WTC11 (cell line): Measurements from ENCODE around the gene ZDHHC16. TPM values are rescaled to one million over a fixed set of nuclear protein-coding genes. Genes with fewer than 3 reads are reported as not detected.

Experiments used
- ATAC-seq: fragments of 200-7000 bp; cut with Tn5 transposase; 2 replicates; pipeline ENCODE4 v1.10.0; 2021; ENCODE audit warnings: mild to moderate bottlenecking, moderate library complexity
- CTCF ChIA-PET: fragments of 300-600 bp; sonication (Branson Sonifier 250); formaldehyde crosslinking; loops from one replicate; lab custom pipeline; 2021; ENCODE audit warnings: antibody characterized with exemption; lab: Charles Lee
- POLR2A ChIA-PET: fragments of 350-600 bp; sonication (Branson Sonifier 250); formaldehyde crosslinking; loops from one replicate; lab custom pipeline; 2021; ENCODE audit warnings: antibody characterized with exemption; lab: Charles Lee
- DNase-seq: peaks from one replicate; pipeline ENCODE4 v3.0.0; 2021; ENCODE audit warnings: low spot score
- H3K27ac Mint-ChIP-seq: 2 replicates; pipeline ENCODE4 v1.8.0; 2021; ENCODE audit warnings: mixed read lengths
- H3K27me3 Mint-ChIP-seq: 2 replicates; pipeline ENCODE4 v1.8.0; 2021; ENCODE audit warnings: low read depth, mild to moderate bottlenecking, moderate library complexity, mixed read lengths
- H3K36me3 Mint-ChIP-seq: 2 replicates; pipeline ENCODE4 v1.8.0; 2021; ENCODE audit warnings: mixed read lengths
- H3K4me1 Mint-ChIP-seq: 2 replicates; pipeline ENCODE4 v1.8.0; 2022; ENCODE audit warnings: mixed read lengths
- H3K4me3 Mint-ChIP-seq: 2 replicates; pipeline ENCODE4 v1.8.0; 2021; ENCODE audit warnings: mild to moderate bottlenecking, moderate library complexity, mixed read lengths
- H3K9me3 Mint-ChIP-seq: 2 replicates; pipeline ENCODE4 v1.8.0; 2021; ENCODE audit warnings: mixed read lengths
- CBFB ChIP-seq: sonication (generic); formaldehyde crosslinking; IDR thresholded peaks from 2 replicates; pipeline ENCODE4 v1.8.1; 2022; ENCODE audit warnings: mild to moderate bottlenecking, low read depth, missing genetic modification reagents
- CREB1 ChIP-seq: sonication (generic); formaldehyde crosslinking; IDR thresholded peaks from 2 replicates; pipeline ENCODE4 v1.8.0; 2023; ENCODE audit warnings: mild to moderate bottlenecking, missing genetic modification reagents
- FOXJ3 ChIP-seq: sonication (generic); formaldehyde crosslinking; IDR thresholded peaks from 2 replicates; pipeline ENCODE4 v1.9.0; 2021; ENCODE audit warnings: missing genetic modification reagents, mild to moderate bottlenecking, borderline replicate concordance
- NFYB ChIP-seq: sonication (generic); formaldehyde crosslinking; conservative IDR thresholded peaks from 2 replicates; pipeline ENCODE4 v1.8.0; 2022; ENCODE audit warnings: low read depth, missing genetic modification reagents
- NR2C2 ChIP-seq: sonication (generic); formaldehyde crosslinking; IDR thresholded peaks from 2 replicates; pipeline ENCODE4 v1.8.0; 2022; ENCODE audit warnings: mild to moderate bottlenecking, missing genetic modification reagents
- NR3C1 ChIP-seq: sonication (generic); formaldehyde crosslinking; conservative IDR thresholded peaks from 2 replicates; pipeline ENCODE4 v1.8.1; 2023; ENCODE audit warnings: low read depth, mild to moderate bottlenecking, missing genetic modification reagents
- OVOL2 ChIP-seq: fragments of 250-450 bp; sonication (Bioruptor Pico); IDR thresholded peaks from 2 replicates; pipeline ENCODE4 v1.9.0; 2021; ENCODE audit warnings: mild to moderate bottlenecking, borderline replicate concordance
- RELA ChIP-seq: sonication (generic); formaldehyde crosslinking; IDR thresholded peaks from 2 replicates; pipeline ENCODE4 v1.8.1; 2022; ENCODE audit warnings: missing genetic modification reagents, mild to moderate bottlenecking, borderline replicate concordance
- RORB ChIP-seq: fragments of 250-450 bp; sonication (Bioruptor Pico); IDR thresholded peaks from 2 replicates; pipeline ENCODE4 v1.9.0; 2021; ENCODE audit warnings: mild to moderate bottlenecking
- SMAD4 ChIP-seq: sonication (generic); formaldehyde crosslinking; IDR thresholded peaks from 2 replicates; pipeline ENCODE4 v1.8.0; 2022; ENCODE audit warnings: mild to moderate bottlenecking, missing genetic modification reagents
- SOX15 ChIP-seq: fragments of 250-450 bp; sonication (Bioruptor Pico); IDR thresholded peaks from 2 replicates; pipeline ENCODE4 v1.9.0; 2021; ENCODE audit warnings: mild to moderate bottlenecking
- ZNF138 ChIP-seq: sonication (generic); formaldehyde crosslinking; conservative IDR thresholded peaks from 2 replicates; pipeline ENCODE4 v1.8.1; 2022; ENCODE audit warnings: mild to moderate bottlenecking, moderate library complexity, missing genetic modification reagents
- ZNF219 ChIP-seq: sonication (generic); formaldehyde crosslinking; IDR thresholded peaks from 2 replicates; pipeline ENCODE4 v1.8.0; 2023; ENCODE audit warnings: missing genetic modification reagents, mild to moderate bottlenecking, borderline replicate concordance
- ZNF232 ChIP-seq: sonication (generic); formaldehyde crosslinking; IDR thresholded peaks from 2 replicates; pipeline ENCODE4 v1.8.0; 2022; ENCODE audit warnings: mild to moderate bottlenecking, missing genetic modification reagents
- ZNF263 ChIP-seq: sonication (generic); formaldehyde crosslinking; IDR thresholded peaks from 2 replicates; pipeline ENCODE4 v1.8.1; 2022; ENCODE audit warnings: low read depth, mild to moderate bottlenecking, moderate library complexity, missing genetic modification reagents
- ZNF416 ChIP-seq: fragments of 250-450 bp; sonication (Bioruptor Pico); IDR thresholded peaks from 2 replicates; pipeline ENCODE4 v1.9.0; 2021; ENCODE audit warnings: mild to moderate bottlenecking, inconsistent platforms
- total RNA-seq: library from RNA; stranded (reverse); gene quantifications from 3 replicates; pipeline ENCODE4 v1.2.3, GENCODE V29; 2021
- TF ChIP-seq, protein P1 (sequence below): fragments of 250-450 bp; sonication (Bioruptor Pico); conservative IDR thresholded peaks from 2 replicates; pipeline ENCODE4 v1.9.0; 2021; ENCODE audit warnings: mild to moderate bottlenecking
- TF ChIP-seq, protein P2 (sequence below): sonication (generic); formaldehyde crosslinking; IDR thresholded peaks from 2 replicates; pipeline ENCODE4 v1.8.0; 2022; ENCODE audit warnings: missing genetic modification reagents
- TF ChIP-seq, protein P3 (sequence below): fragments of 250-450 bp; sonication (Bioruptor Pico); IDR thresholded peaks from 2 replicates; pipeline ENCODE4 v1.8.0; 2021; ENCODE audit warnings: mild to moderate bottlenecking
- TF ChIP-seq, protein P4 (sequence below): sonication (generic); formaldehyde crosslinking; IDR thresholded peaks from 2 replicates; pipeline ENCODE4 v1.8.0; 2022; ENCODE audit warnings: mild to moderate bottlenecking, missing genetic modification reagents
- TF ChIP-seq, protein P5 (sequence below): sonication (generic); formaldehyde crosslinking; IDR thresholded peaks from 2 replicates; pipeline ENCODE4 v1.8.0; 2022; ENCODE audit warnings: mild to moderate bottlenecking, missing genetic modification reagents

Gene ZDHHC16
- total RNA-seq, 1 experiment from 2014 or later = 44.4 TPM

DNA sequence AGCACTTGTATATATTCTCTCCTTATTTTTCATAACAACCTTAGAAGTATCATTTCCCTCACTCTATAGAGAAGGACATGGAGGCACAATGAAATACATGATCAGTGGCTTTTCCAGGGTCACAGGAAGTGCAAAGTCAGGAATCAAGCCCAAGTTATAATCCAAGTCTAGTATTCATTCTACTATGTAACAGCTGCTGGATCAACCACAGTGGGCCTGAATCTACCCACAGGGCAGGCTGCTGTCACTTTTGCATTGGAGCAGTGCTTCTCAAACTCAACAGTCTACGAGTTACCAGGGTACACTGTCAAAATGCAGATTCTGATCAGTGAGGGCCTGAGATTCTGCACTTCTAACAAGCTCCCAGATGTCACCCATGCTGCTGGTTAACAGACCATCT lies 18.3 kb downstream of the ZDHHC16 start:
- no peaks in the 10 kb centered on the region for H3K4me1 Mint-ChIP-seq
- no peaks in the 10 kb centered on the region for H3K9me3 Mint-ChIP-seq
- H3K4me3 Mint-ChIP-seq = no peak overlapping the region
- H3K27ac Mint-ChIP-seq = peak overlapping the region; percentile 60
- no peaks in the 10 kb centered on the region for H3K27me3 Mint-ChIP-seq
- ATAC-seq (no peak), DNase-seq (no peak)
- peaks cover 77% of the 10 kb centered on the region for H3K36me3 Mint-ChIP-seq
- TF ChIP-seq SMAD4 (CRISPR knock-in tag) = no peak
- ChIA-PET POLR2A (no interaction called here), CTCF (interaction anchor here (0.6 to 2.6 kb wide), 35 partner anchors 10 to 245 kb away, joined by 3 to 21 read pairs (median 4); partner anchors contain the start of genes ANKRD2, HOGA1, RRP12 and UBTD1)

DNA sequence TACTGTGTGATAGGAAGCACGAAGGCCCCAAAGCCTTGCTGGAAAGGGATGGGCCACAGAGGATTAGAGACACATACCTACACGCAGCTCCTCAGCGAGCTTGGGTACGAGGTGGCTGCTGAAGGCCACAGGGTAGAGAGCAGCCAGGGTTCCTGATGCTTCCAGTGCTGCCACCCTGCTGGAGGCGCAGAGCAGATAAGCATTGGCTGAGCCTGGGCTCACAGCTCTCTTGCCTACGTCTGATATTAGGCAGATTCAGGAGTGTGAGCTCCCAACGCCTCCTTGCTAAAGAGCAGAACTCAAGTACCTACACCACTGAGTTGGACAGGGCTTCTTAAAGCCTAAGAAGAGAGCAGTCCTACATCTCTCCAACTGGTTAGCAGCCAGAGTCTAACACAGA lies 20.0 kb downstream of the ZDHHC16 start:
- CTCF ChIA-PET = interaction anchor here (1.2 to 2.0 kb wide), 3 partner anchors 69 to 146 kb away, joined by 3 to 6 read pairs (median 3); no protein-coding TSS in a partner anchor
- no peak for ATAC-seq
- Mint-ChIP-seq H3K36me3 (peaks cover 75% of the 10 kb centered on the region), H3K27me3 (no peaks in the 10 kb centered on the region), H3K27ac (no peak overlapping the region), H3K9me3 (no peaks in the 10 kb centered on the region)
- POLR2A ChIA-PET = no interaction called here
- no peak for DNase-seq
- TF ChIP-seq FOXJ3 (CRISPR knock-in tag) (no peak), ZNF232 (CRISPR knock-in tag) (no peak), ZNF219 (CRISPR knock-in tag) (no peak)
- TF ChIP-seq, all 79 proteins: peak for 0
- H3K4me1 Mint-ChIP-seq = no peaks in the 10 kb centered on the region
- H3K4me3 Mint-ChIP-seq = no peak overlapping the region

DNA sequence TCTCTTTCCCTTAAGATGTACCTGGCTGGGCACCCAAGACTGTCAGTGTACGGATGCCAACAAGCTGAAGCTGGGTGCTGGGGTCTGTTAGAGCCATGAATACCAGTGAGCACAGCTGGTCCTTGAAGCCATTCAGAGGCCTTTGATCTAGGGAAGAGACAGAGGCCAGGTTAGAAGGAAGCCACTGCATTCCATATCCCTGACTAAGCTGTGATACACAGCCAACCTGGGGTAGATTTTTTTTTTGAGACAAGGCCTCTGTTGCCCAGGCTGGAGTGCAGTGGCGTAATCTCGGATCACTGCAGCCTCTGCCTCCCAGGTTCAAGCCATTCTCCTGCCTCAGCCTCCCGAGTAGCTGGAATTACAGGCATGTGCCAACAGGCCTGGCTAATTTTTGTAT lies 20.8 kb downstream of the ZDHHC16 start:
- peaks cover 69% of the 10 kb centered on the region for H3K36me3 Mint-ChIP-seq
- ATAC-seq = no peak
- no peaks in the 10 kb centered on the region for H3K4me1 Mint-ChIP-seq
- no peak overlapping the region for H3K4me3 Mint-ChIP-seq
- H3K27me3 Mint-ChIP-seq = no peaks in the 10 kb centered on the region
- TF ChIP-seq, protein P1, sequence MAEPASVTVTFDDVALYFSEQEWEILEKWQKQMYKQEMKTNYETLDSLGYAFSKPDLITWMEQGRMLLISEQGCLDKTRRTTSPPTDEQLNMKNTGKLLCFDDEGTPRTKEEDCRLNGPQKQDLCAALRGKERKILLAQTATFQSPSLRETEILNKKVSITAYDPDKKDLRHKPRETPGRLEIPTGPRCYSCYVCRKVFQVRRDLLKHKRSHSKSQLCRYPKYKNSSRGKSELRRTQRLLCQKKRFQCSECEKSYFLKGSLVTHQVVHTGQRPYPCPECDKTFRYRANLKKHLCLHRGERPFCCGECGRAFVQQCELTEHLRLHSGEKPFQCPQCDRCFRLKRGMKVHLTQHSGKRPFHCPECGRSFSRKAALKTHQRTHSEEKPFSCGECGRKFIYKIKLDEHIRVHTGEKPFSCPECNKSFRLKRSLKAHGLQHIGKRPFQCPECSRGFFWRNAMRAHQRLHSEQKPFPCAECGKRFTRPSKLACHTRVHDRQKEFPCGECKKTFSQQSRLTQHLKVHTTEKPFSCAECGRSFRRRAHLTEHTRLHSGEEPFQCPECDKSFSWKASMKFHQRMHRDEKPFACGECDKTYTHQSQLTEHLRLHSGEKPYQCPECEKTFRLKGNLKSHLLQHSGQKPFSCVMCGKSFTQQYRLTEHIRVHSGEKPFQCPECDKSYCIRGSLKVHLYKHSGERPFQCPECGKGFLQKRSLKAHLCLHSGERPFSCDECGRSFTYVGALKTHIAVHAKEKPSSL (CRISPR knock-in tag) = no peak
- TF ChIP-seq, protein P2, sequence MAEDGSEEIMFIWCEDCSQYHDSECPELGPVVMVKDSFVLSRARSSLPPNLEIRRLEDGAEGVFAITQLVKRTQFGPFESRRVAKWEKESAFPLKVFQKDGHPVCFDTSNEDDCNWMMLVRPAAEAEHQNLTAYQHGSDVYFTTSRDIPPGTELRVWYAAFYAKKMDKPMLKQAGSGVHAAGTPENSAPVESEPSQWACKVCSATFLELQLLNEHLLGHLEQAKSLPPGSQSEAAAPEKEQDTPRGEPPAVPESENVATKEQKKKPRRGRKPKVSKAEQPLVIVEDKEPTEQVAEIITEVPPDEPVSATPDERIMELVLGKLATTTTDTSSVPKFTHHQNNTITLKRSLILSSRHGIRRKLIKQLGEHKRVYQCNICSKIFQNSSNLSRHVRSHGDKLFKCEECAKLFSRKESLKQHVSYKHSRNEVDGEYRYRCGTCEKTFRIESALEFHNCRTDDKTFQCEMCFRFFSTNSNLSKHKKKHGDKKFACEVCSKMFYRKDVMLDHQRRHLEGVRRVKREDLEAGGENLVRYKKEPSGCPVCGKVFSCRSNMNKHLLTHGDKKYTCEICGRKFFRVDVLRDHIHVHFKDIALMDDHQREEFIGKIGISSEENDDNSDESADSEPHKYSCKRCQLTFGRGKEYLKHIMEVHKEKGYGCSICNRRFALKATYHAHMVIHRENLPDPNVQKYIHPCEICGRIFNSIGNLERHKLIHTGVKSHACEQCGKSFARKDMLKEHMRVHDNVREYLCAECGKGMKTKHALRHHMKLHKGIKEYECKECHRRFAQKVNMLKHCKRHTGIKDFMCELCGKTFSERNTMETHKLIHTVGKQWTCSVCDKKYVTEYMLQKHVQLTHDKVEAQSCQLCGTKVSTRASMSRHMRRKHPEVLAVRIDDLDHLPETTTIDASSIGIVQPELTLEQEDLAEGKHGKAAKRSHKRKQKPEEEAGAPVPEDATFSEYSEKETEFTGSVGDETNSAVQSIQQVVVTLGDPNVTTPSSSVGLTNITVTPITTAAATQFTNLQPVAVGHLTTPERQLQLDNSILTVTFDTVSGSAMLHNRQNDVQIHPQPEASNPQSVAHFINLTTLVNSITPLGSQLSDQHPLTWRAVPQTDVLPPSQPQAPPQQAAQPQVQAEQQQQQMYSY = no peak
- TF ChIP-seq NFYB (CRISPR knock-in tag) (no peak), ZNF138 (no peak), ZNF416 (no peak), SOX15 (CRISPR knock-in tag) (no peak), ZNF263 (CRISPR knock-in tag) (no peak), CBFB (CRISPR knock-in tag) (no peak), RORB (no peak), NR3C1 (no peak), NR2C2 (CRISPR knock-in tag) (no peak), ZNF232 (CRISPR knock-in tag) (no peak), OVOL2 (CRISPR knock-in tag) (no peak), RELA (CRISPR knock-in tag) (no peak), CREB1 (CRISPR knock-in tag) (no peak)
- TF ChIP-seq, protein P3, sequence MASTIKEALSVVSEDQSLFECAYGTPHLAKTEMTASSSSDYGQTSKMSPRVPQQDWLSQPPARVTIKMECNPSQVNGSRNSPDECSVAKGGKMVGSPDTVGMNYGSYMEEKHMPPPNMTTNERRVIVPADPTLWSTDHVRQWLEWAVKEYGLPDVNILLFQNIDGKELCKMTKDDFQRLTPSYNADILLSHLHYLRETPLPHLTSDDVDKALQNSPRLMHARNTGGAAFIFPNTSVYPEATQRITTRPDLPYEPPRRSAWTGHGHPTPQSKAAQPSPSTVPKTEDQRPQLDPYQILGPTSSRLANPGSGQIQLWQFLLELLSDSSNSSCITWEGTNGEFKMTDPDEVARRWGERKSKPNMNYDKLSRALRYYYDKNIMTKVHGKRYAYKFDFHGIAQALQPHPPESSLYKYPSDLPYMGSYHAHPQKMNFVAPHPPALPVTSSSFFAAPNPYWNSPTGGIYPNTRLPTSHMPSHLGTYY = no peak
- TF ChIP-seq, protein P4, sequence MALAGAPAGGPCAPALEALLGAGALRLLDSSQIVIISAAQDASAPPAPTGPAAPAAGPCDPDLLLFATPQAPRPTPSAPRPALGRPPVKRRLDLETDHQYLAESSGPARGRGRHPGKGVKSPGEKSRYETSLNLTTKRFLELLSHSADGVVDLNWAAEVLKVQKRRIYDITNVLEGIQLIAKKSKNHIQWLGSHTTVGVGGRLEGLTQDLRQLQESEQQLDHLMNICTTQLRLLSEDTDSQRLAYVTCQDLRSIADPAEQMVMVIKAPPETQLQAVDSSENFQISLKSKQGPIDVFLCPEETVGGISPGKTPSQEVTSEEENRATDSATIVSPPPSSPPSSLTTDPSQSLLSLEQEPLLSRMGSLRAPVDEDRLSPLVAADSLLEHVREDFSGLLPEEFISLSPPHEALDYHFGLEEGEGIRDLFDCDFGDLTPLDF (CRISPR knock-in tag) = no peak
- TF ChIP-seq, protein P5, sequence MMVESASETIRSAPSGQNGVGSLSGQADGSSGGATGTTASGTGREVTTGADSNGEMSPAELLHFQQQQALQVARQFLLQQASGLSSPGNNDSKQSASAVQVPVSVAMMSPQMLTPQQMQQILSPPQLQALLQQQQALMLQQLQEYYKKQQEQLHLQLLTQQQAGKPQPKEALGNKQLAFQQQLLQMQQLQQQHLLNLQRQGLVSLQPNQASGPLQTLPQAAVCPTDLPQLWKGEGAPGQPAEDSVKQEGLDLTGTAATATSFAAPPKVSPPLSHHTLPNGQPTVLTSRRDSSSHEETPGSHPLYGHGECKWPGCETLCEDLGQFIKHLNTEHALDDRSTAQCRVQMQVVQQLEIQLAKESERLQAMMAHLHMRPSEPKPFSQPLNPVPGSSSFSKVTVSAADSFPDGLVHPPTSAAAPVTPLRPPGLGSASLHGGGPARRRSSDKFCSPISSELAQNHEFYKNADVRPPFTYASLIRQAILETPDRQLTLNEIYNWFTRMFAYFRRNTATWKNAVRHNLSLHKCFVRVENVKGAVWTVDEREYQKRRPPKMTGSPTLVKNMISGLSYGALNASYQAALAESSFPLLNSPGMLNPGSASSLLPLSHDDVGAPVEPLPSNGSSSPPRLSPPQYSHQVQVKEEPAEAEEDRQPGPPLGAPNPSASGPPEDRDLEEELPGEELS (CRISPR knock-in tag) = no peak
- TF ChIP-seq, all 79 proteins: peak for 0
- POLR2A ChIA-PET = no interaction called here
- no peak for DNase-seq
- Mint-ChIP-seq H3K9me3 (no peaks in the 10 kb centered on the region), H3K27ac (peak overlapping the region; percentile 80)
- CTCF ChIA-PET = interaction anchor here (0.8 to 2.0 kb wide), 3 partner anchors 83 to 145 kb away, joined by 3 to 6 read pairs (median 5); no protein-coding TSS in a partner anchor
